GM12874 (cell line): ENCODE data around the gene SDCCAG8.

Experiments
- TF ChIP-seq, protein P1 (sequence below): IDR thresholded peaks from 2 replicates; pipeline ENCODE4 v1.5.1; 2011; ENCODE audit warnings: low read depth, mild to moderate bottlenecking, control low read depth, low read length, moderate library complexity; ENCODE audit not compliant: insufficient read depth

The SDCCAG8 gene

DNA sequence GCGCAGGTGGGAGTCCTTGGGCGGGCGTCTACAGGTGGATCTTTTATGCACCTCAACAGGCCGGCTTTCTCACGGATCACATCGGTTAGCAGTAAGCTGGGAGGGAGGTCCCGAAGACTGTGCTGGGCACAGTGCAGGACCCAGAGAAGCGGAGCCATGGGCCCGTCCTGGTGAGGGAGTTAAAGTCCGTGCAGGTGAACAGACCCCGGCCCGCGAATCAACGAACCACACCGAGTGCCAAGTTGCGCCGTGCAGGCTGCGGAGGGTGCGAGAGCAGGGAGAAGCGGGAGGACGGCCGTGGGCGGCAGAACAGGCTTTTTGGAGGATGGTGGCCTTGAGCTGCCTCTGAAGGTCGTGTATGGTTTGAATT is 233.3 kb downstream of the SDCCAG8 start:
- TF ChIP-seq, protein P1, sequence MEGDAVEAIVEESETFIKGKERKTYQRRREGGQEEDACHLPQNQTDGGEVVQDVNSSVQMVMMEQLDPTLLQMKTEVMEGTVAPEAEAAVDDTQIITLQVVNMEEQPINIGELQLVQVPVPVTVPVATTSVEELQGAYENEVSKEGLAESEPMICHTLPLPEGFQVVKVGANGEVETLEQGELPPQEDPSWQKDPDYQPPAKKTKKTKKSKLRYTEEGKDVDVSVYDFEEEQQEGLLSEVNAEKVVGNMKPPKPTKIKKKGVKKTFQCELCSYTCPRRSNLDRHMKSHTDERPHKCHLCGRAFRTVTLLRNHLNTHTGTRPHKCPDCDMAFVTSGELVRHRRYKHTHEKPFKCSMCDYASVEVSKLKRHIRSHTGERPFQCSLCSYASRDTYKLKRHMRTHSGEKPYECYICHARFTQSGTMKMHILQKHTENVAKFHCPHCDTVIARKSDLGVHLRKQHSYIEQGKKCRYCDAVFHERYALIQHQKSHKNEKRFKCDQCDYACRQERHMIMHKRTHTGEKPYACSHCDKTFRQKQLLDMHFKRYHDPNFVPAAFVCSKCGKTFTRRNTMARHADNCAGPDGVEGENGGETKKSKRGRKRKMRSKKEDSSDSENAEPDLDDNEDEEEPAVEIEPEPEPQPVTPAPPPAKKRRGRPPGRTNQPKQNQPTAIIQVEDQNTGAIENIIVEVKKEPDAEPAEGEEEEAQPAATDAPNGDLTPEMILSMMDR: no peak

DNA sequence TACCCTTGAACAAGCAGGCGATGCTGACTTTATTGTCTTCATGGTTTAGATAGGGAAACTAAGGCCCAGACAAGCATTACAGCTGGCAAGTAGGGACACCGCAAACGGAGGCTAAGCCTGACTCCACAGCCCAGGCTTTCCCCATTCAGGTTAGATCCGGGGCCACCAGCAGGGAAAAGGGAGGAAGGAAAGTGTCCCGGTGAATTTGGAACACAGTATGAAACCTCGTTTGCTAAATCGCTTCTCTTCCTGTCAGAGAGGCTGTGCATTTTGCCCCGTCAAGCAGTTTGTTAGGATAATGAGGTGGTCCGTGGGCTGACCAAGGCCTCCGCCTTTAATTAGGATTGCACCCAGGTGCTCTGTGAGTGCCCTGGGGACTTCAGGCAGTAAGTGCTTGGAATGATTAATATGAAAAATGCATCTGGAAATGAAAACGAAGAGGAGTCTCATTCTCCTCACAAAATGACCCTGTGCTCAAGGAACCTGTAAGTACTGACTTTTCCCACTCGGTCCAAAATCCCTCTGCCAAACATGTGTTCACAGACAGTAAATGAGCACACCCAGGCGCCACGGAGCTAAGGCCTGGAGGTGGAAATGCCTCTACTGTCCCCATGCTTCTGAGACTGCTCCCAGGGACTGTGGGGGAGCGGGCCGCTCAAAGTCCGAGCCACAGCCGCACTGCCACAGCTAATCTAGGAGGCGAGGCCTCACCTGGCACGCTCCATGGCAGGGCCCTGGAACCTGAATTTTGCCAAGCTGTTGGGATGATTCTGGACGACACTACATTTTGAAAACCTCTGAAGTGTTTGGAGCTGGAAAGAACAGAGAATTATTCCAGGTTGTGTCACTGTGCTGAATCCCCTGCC is 234.1 kb downstream of the SDCCAG8 start:
- TF ChIP-seq, protein P1: no peak

GRCh38 chr1:243490748-243491686 is 235.2 kb downstream of the SDCCAG8 start:
- TF ChIP-seq, protein P1: no peak

- TF ChIP-seq, protein P1: no peak
These were observed 237.6 kb downstream of the SDCCAG8 start for GRCh38 chr1:243493156-243494129.

DNA sequence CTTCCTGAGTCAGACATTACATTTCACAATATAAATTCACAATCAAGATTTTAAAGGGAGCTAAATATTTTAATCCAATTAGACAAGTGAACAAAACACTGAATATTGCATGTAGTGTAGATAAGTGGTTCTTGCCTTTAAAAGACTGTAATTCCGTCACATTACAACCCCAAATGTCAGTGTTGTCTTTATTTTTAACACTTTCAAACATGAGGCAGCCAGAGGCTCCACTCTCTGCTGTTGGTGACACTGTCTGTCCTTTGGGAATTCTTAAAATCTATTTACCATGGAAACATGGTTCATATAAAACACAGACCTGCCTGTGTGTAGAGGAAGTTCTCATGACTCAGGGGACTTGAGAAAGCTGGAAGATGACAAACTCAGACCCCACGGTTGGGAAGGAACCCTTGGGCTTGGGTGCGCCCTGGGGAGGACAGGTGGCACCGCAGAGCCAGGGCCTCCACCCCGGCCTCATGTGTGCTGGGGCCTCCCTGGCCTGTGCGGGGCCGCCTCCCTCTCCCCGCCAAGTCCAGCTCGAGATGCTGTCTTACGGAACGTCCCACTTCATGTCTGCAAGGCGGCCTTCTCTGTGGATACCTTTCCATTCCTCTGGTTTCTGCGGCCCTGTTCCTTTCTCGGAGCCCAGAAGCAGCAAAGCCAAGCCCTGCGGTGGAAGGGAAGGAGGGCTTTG is 239.0 kb downstream of the SDCCAG8 start:
- TF ChIP-seq, protein P1: no peak

DNA sequence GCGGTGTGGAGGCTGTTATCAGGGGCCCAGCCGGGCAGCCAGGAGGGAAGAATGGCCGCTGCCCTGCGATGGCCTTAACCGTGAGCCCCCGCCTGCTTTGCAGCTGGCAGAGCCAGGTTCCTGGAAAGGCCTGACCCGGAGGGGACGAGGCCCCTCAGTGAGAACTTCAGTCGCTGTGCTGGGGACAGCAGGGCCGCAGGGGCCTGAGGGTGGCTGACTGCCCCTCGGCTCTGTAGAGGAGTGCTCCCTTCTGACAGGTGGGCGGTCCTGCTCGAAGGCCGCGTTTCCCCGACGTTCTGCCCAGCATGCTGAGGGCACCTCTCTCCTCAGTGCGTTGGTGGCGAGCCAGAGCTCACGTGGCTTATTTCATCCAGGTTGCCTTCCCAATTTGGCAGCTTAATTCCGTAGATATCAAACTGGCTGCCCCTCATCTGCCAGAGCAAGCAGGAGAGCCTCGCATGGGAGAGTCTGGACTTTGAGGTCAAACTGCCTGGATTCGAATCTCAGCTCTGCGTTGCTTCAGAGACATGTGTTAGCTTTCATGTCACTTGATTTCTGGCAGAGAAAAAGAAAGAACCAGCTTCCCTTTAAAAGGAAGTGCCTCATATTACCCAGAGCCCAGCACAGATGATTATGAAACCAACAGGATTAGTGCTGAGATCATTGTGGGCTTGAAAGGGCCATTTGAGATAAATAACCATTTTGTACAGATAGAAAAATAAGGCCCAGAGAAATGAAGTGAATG is 239.8 kb downstream of the SDCCAG8 start:
- TF ChIP-seq, protein P1: no peak
